Nephron progenitor cell (in vitro differentiated cells): ENCODE results near the gene FMNL2.

Experiments
- DNase-seq: peaks from one replicate; pipeline ENCODE4 v3.0.0; 2021
- H3K27ac Mint-ChIP-seq: 2 replicates; pipeline ENCODE4 v1.8.0; 2021; ENCODE audit warnings: mild to moderate bottlenecking, moderate library complexity, mixed read lengths
- H3K27me3 Mint-ChIP-seq: 2 replicates; pipeline ENCODE4 v1.8.0; 2021; ENCODE audit warnings: mild to moderate bottlenecking, low read depth, mixed read lengths; ENCODE audit not compliant: poor library complexity
- H3K36me3 Mint-ChIP-seq: 2 replicates; pipeline ENCODE4 v1.8.0; 2021; ENCODE audit warnings: low read depth, mixed read lengths
- H3K4me1 Mint-ChIP-seq: 2 replicates; pipeline ENCODE4 v1.8.0; 2021; ENCODE audit warnings: mixed read lengths
- H3K4me3 Mint-ChIP-seq: 2 replicates; pipeline ENCODE4 v1.8.0; 2021; ENCODE audit warnings: mild to moderate bottlenecking, moderate library complexity, mixed read lengths
- H3K9me3 Mint-ChIP-seq: 2 replicates; pipeline ENCODE4 v1.8.0; 2021; ENCODE audit warnings: mild to moderate bottlenecking, moderate library complexity, mixed read lengths
- CTCF ChIP-seq: fragments of 200-600 bp; sonication (generic); IDR thresholded peaks from 2 replicates; pipeline ENCODE4 v1.5.0; 2021; ENCODE audit warnings: antibody characterized with exemption

The FMNL2 gene

GRCh38 chr2:152565884-152566727 is 231.1 kb downstream of the FMNL2 start:
- Mint-ChIP-seq H3K27ac (peak overlapping the region; percentile 32), H3K4me3 (no peak overlapping the region), H3K36me3 (peaks cover 58% of the 10 kb centered on the region), H3K27me3 (no peaks in the 10 kb centered on the region), H3K4me1 (peaks cover 10% of the 10 kb centered on the region), H3K9me3 (no peaks in the 10 kb centered on the region)
- no peak for TF ChIP-seq CTCF
- DNase-seq, result no peak

DNA sequence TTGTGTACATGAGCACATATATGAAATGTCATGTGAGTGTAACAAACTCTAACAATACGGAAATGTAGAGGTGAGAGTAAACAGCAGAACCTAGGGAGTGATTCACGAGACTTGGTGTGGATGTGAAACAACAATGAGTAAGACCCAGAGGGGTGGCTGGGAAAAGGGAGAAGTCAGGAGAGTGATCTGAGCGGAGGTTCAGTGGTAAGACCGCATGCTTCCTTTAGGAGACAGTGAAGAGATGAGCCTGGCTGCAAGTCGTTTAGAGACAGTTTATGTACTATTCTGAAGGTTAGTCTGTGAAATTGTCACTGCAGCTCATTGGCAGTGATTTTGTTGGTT is 231.7 kb downstream of the FMNL2 start:
- no peak for DNase-seq
- H3K27ac Mint-ChIP-seq, result no peak overlapping the region
- H3K36me3 Mint-ChIP-seq, result peaks cover 52% of the 10 kb centered on the region
- no peak for TF ChIP-seq CTCF
- no peak overlapping the region for H3K4me3 Mint-ChIP-seq
- H3K4me1 Mint-ChIP-seq, result peaks cover 10% of the 10 kb centered on the region
- no peaks in the 10 kb centered on the region for H3K9me3 Mint-ChIP-seq
- no peaks in the 10 kb centered on the region for H3K27me3 Mint-ChIP-seq

GRCh38 chr2:152568531-152568930 is 233.6 kb downstream of the FMNL2 start:
- Mint-ChIP-seq H3K4me1 (peaks cover 10% of the 10 kb centered on the region), H3K9me3 (no peaks in the 10 kb centered on the region), H3K36me3 (peaks cover 46% of the 10 kb centered on the region), H3K27me3 (no peaks in the 10 kb centered on the region), H3K4me3 (no peak overlapping the region), H3K27ac (no peak overlapping the region)
- no peak for TF ChIP-seq CTCF
- no peak for DNase-seq

DNA sequence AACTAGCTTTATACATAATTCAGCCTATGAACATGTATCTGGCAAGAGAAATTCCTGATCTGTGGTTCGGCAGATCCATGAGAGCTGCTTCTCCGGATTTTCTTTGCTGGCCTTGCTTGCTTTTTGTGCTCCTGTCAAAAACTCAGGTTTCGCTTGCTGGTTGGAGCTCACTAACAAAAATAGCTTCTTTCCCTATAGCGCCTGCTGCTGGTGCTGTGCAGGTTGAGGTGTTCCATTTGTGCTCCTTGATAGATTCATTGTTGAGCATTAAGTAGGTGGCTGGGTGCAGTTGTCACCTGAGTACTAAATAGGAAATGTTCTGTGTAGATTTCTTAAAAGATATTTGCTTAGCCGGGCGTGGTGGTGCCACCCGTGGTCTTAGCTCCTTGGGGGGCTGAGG is 234.2 kb downstream of the FMNL2 start:
- Mint-ChIP-seq H3K27me3 (no peaks in the 10 kb centered on the region), H3K4me3 (no peak overlapping the region), H3K9me3 (no peaks in the 10 kb centered on the region), H3K36me3 (peaks cover 41% of the 10 kb centered on the region), H3K27ac (no peak overlapping the region), H3K4me1 (peaks cover 10% of the 10 kb centered on the region)
- DNase-seq, result no peak
- TF ChIP-seq CTCF, result no peak

DNA sequence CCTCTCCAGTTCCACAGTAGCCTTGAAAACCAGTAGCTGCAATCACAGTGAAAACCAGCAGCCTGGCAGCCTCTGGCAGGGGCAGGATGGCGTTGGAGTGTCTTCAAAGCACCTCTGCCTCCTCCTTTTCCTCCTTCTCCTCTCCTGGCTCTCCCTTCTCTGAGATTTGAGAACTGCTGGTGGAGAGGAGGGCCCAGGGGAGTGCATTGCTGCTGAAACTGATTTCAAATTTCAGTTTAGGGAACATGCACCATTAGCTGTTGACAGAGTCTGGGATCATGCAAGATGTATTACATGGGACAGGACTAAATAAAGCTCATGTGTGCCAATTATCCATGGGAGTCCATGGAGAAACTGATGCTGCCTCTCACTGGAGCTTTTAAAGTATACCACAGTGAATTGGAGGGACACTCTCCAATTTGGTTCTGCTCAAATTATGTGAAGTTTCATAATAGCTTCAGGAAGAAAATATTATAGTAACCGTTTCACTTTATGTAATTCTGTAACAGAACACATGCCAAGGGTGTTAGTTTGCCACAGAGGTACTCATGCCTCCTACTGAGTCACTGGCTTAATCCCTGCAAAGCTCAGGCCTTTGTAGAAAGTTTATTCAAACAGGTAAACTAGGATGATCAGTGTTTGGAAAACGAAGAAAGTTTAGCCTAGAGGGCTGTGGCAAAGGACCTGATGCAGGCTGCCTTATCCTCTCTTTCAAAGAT is 236.2 kb downstream of the FMNL2 start:
- no peak for DNase-seq
- H3K9me3 Mint-ChIP-seq, result no peaks in the 10 kb centered on the region
- peaks cover 5% of the 10 kb centered on the region for H3K4me1 Mint-ChIP-seq
- peaks cover 29% of the 10 kb centered on the region for H3K36me3 Mint-ChIP-seq
- no peak overlapping the region for H3K4me3 Mint-ChIP-seq
- no peaks in the 10 kb centered on the region for H3K27me3 Mint-ChIP-seq
- no peak overlapping the region for H3K27ac Mint-ChIP-seq
- TF ChIP-seq CTCF, result no peak
